H1 (cell line): ENCODE data around the gene ARMC7. TPM values are rescaled to one million over a fixed set of nuclear protein-coding genes. Genes with fewer than 3 reads are reported as not detected.

ENCODE experiments used
- CTCF ChIA-PET: fragments of 300-600 bp; sonication (Branson Sonifier 250); formaldehyde crosslinking; loops from one replicate; lab custom pipeline; 2021; ENCODE audit not compliant: partially characterized antibody; lab: Charles Lee
- POLR2A ChIA-PET: fragments of 300-600 bp; sonication (Branson Sonifier 250); formaldehyde crosslinking; loops from one replicate; lab custom pipeline; 2021; ENCODE audit warnings: inconsistent platforms; ENCODE audit not compliant: partially characterized antibody; lab: Charles Lee
- DNase-seq, 2 experiments: peaks; one replicate each; pipeline versions ENCODE4 v3.0.0 to v3.0.0-alpha.2; 2010 to 2022; ENCODE audit warnings: low spot score in 2 of 2, low read depth in 1 of 2, mixed read lengths in 1 of 2
- FAIRE-seq: peaks from 2 replicates; lab custom pipeline; 2011; peaks lifted over from hg19 to GRCh38; lab: Jason Lieb, UNC
- H2AFZ ChIP-seq: 2 replicates; pipeline ENCODE4 v1.8.1; 2012; ENCODE audit warnings: low read length, inconsistent platforms
- H2AK5ac ChIP-seq: 2 replicates; pipeline ENCODE4 v1.6.1; 2013; ENCODE audit warnings: low read depth, low read length
- H2BK120ac ChIP-seq: replicated peaks from 2 replicates; pipeline ENCODE3; 2013; ENCODE audit warnings: low read depth, low read length, inconsistent platforms
- H2BK12ac ChIP-seq: 2 replicates; pipeline ENCODE4 v1.6.1; 2013; ENCODE audit warnings: low read depth, low read length
- H2BK15ac ChIP-seq: 2 replicates; pipeline ENCODE4 v1.6.1; 2013; ENCODE audit warnings: low read length
- H2BK20ac ChIP-seq: 2 replicates; pipeline ENCODE4 v1.6.1; 2013; ENCODE audit warnings: low read length
- H2BK5ac ChIP-seq: 2 replicates; pipeline ENCODE4 v1.6.1; 2013; ENCODE audit warnings: low read depth, low read length
- H3K14ac ChIP-seq: 2 replicates; pipeline ENCODE4 v1.6.1; 2013; ENCODE audit warnings: inconsistent platforms; ENCODE audit not compliant: insufficient read length
- H3K18ac ChIP-seq: 2 replicates; pipeline ENCODE4 v1.6.1; 2013; ENCODE audit warnings: low read length; ENCODE audit errors: extremely low read depth
- H3K23ac ChIP-seq: 2 replicates; pipeline ENCODE4 v1.6.1; 2013; ENCODE audit warnings: inconsistent platforms; ENCODE audit not compliant: insufficient read length
- H3K23me2 ChIP-seq: 2 replicates; pipeline ENCODE4 v1.6.1; 2013; ENCODE audit warnings: low read depth, low read length
- H3K27ac ChIP-seq: 2 replicates; pipeline ENCODE4 v1.6.1; 2011; ENCODE audit warnings: low read depth, low read length, inconsistent platforms
- H3K27me3 ChIP-seq, 4 experiments: replicated peaks in 1 of 4; 1 replicate in 1 of 4; 2 replicates in 3 of 4; pipeline versions ENCODE4 v1.6.1 to v1.8.1; 2011 to 2013; ENCODE audit warnings: low read length in 3 of 4, mild to moderate bottlenecking in 3 of 4, inconsistent platforms in 2 of 4, mixed read lengths in 2 of 4, moderate library complexity in 1 of 4; ENCODE audit not compliant: control insufficient read depth in 3 of 4, insufficient read depth in 3 of 4; ENCODE audit errors: extremely low read depth in 1 of 4
- H3K36me3 ChIP-seq, 4 experiments: 2 replicates each; pipeline versions ENCODE4 v1.6.1 to v1.8.1; 2011 to 2013; ENCODE audit warnings: mild to moderate bottlenecking in 4 of 4, low read length in 3 of 4, moderate library complexity in 2 of 4, control low read depth in 1 of 4, inconsistent platforms in 1 of 4; ENCODE audit not compliant: insufficient read depth in 4 of 4, control insufficient read depth in 2 of 4
- H3K4ac ChIP-seq: replicated peaks from 2 replicates; pipeline ENCODE3; 2013; ENCODE audit warnings: low read length, low read depth, mixed read lengths, inconsistent platforms; ENCODE audit not compliant: insufficient read length
- H3K4me1 ChIP-seq, 4 experiments: replicated peaks in 1 of 4; 1 replicate in 1 of 4; 2 replicates in 3 of 4; pipeline versions ENCODE4 v1.6.1 to v1.8.1; 2011 to 2013; ENCODE audit warnings: low read length in 3 of 4, inconsistent platforms in 2 of 4, mixed read lengths in 1 of 4; ENCODE audit not compliant: insufficient read depth in 4 of 4, control insufficient read depth in 3 of 4
- H3K4me2 ChIP-seq, 2 experiments: 2 replicates each; pipeline versions ENCODE4 v1.6.1 to v1.8.1; 2011 to 2013; ENCODE audit warnings: low read depth in 2 of 2, low read length in 2 of 2, control low read depth in 1 of 2, inconsistent platforms in 1 of 2, mild to moderate bottlenecking in 1 of 2; ENCODE audit not compliant: insufficient read depth in 1 of 2
- H3K4me3 ChIP-seq, 4 experiments: fragments of 200-600, 300-600 bp in 1 of 4; sonication (generic), shearing (Covaris generic), sonication (Bioruptor Twin) in 1 of 4; 2 replicates each; pipeline versions ENCODE4 v1.5.1 to v1.8.1; 2011 to 2016; ENCODE audit warnings: low read length in 4 of 4, low read depth in 3 of 4, control low read depth in 2 of 4, inconsistent platforms in 2 of 4, mild to moderate bottlenecking in 2 of 4, mixed read lengths in 1 of 4, moderate library complexity in 1 of 4; ENCODE audit not compliant: insufficient read depth in 2 of 4; ENCODE audit errors: extremely low read depth in 1 of 4
- H3K56ac ChIP-seq: replicated peaks from 2 replicates; pipeline ENCODE3; 2013; ENCODE audit warnings: low read depth, mild to moderate bottlenecking, mixed read lengths, low read length, inconsistent platforms; ENCODE audit not compliant: insufficient read length
- H3K79me1 ChIP-seq: 2 replicates; pipeline ENCODE4 v1.6.1; 2013; ENCODE audit warnings: low read depth, low read length, control low read depth
- H3K79me2 ChIP-seq, 2 experiments: 2 replicates each; pipeline versions ENCODE4 v1.6.1 to v1.8.1; 2012 to 2013; ENCODE audit warnings: low read length in 2 of 2, mild to moderate bottlenecking in 2 of 2, inconsistent platforms in 1 of 2; ENCODE audit not compliant: insufficient read depth in 2 of 2, control insufficient read depth in 1 of 2
- H3K9ac ChIP-seq, 4 experiments: replicated peaks in 1 of 4; 1 replicate in 1 of 4; 2 replicates in 3 of 4; pipeline versions ENCODE4 v1.6.1 to v1.8.1; 2011 to 2013; ENCODE audit warnings: low read depth in 3 of 4, low read length in 3 of 4, control low read depth in 2 of 4, mild to moderate bottlenecking in 2 of 4, moderate library complexity in 2 of 4, inconsistent platforms in 1 of 4; ENCODE audit errors: extremely low read depth in 1 of 4
- H3K9me3 ChIP-seq, 2 experiments: 2 replicates each; pipeline versions ENCODE4 v1.6.1 to v1.8.1; 2012 to 2013; ENCODE audit warnings: mild to moderate bottlenecking in 2 of 2, moderate library complexity in 2 of 2, control low read depth in 1 of 2, inconsistent platforms in 1 of 2, low read depth in 1 of 2, low read length in 1 of 2, mixed read lengths in 1 of 2; ENCODE audit not compliant: insufficient read depth in 2 of 2
- H4K20me1 ChIP-seq, 2 experiments: replicated peaks in 1 of 2; 2 replicates each; pipeline versions ENCODE3 to v1.8.1; 2011 to 2013; ENCODE audit warnings: inconsistent platforms in 2 of 2, low read length in 2 of 2, mild to moderate bottlenecking in 1 of 2; ENCODE audit not compliant: insufficient read depth in 2 of 2, control insufficient read depth in 1 of 2
- H4K5ac ChIP-seq: 2 replicates; pipeline ENCODE4 v1.6.1; 2013; ENCODE audit warnings: low read length, low read depth, mixed read lengths, inconsistent platforms; ENCODE audit not compliant: insufficient read length
- H4K8ac ChIP-seq: 2 replicates; pipeline ENCODE4 v1.8.0; 2013; ENCODE audit warnings: mild to moderate bottlenecking, moderate library complexity, low read length, inconsistent platforms; ENCODE audit not compliant: insufficient read depth; ENCODE audit errors: extremely low read depth
- H4K91ac ChIP-seq: replicated peaks from 2 replicates; pipeline ENCODE3; 2013; ENCODE audit warnings: low read length, mixed read lengths, inconsistent platforms; ENCODE audit not compliant: insufficient read length
- BACH1 ChIP-seq: IDR thresholded peaks from 2 replicates; pipeline ENCODE4 v1.6.1; 2012; ENCODE audit warnings: low read length, improper control_type of control experiment
- E2F6 ChIP-seq: IDR thresholded peaks from 2 replicates; pipeline ENCODE4 v1.6.1; 2012; ENCODE audit warnings: inconsistent platforms
- MAFK ChIP-seq: IDR thresholded peaks from 2 replicates; pipeline ENCODE4 v1.6.1; 2012; ENCODE audit warnings: low read depth, mild to moderate bottlenecking, improper control_type of control experiment, low read length
- POLR2A ChIP-seq, 2 experiments: IDR thresholded peaks; 1 replicate in 1 of 2; 2 replicates in 1 of 2; pipeline ENCODE4 v1.6.1; 2011; ENCODE audit warnings: low read depth in 2 of 2, low read length in 2 of 2, mild to moderate bottlenecking in 2 of 2; ENCODE audit errors: control extremely low read depth in 1 of 2
- RAD21 ChIP-seq, 2 experiments: IDR thresholded peaks in 1 of 2; conservative IDR thresholded peaks in 1 of 2; 2 replicates each; pipeline ENCODE4 v1.6.1; 2011; ENCODE audit warnings: low read depth in 2 of 2, low read length in 2 of 2, improper control_type of control experiment in 1 of 2, inconsistent platforms in 1 of 2, mild to moderate bottlenecking in 1 of 2, moderate library complexity in 1 of 2
- SAP30 ChIP-seq: fragments of 300-600 bp; sonication (generic); IDR thresholded peaks from 2 replicates; pipeline ENCODE4 v1.7.1; 2012; ENCODE audit warnings: low read length, moderate library complexity, mild to moderate bottlenecking, inconsistent platforms; ENCODE audit not compliant: insufficient read depth, insufficient replicate concordance
- SIN3A ChIP-seq, 2 experiments: IDR thresholded peaks in 1 of 2; conservative IDR thresholded peaks in 1 of 2; 2 replicates each; pipeline ENCODE4 v1.6.1; 2011 to 2012; ENCODE audit warnings: low read length in 2 of 2, improper control_type of control experiment in 1 of 2, low read depth in 1 of 2, mild to moderate bottlenecking in 1 of 2
- TAF1 ChIP-seq: IDR thresholded peaks from 2 replicates; pipeline ENCODE4 v1.6.1; 2011; ENCODE audit warnings: mild to moderate bottlenecking, low read depth, low read length
- TBP ChIP-seq: IDR thresholded peaks from 2 replicates; pipeline ENCODE4 v1.6.1; 2011; ENCODE audit warnings: low read depth, low read length, improper control_type of control experiment
- YY1 ChIP-seq: IDR thresholded peaks from 2 replicates; pipeline ENCODE4 v1.6.1; 2011; ENCODE audit warnings: low read depth, mild to moderate bottlenecking, low read length
- WGBS, 2 experiments: shearing (Covaris generic) in 1 of 2; methylation state at CpG; one replicate each; pipeline versions ENCODE4 v1.1.6 to v1.1.7; 2013 to 2015; ENCODE audit warnings: low lambda C conversion rate in 2 of 2, mixed read lengths in 2 of 2, inconsistent platforms in 1 of 2, low coverage in 1 of 2, missing lambda C conversion rate in 1 of 2; ENCODE audit not compliant: insufficient replicate concordance in 2 of 2, insufficient coverage in 1 of 2, insufficient read length in 1 of 2; ENCODE audit errors: extremely low coverage in 1 of 2, missing lambda C conversion rate in 1 of 2; 5-methylcytosine and 5-hydroxymethylcytosine counted together
- polyA plus RNA-seq, 7 experiments: library from polyadenylated mRNA; depleted of rRNA in 3 of 7; stranded (reverse) in 5 of 7; unstranded in 2 of 7; fragments of >200 nt in 5 of 7; fragments of 200-250 nt in 2 of 7; gene quantifications; 1 replicate in 5 of 7; 2 replicates in 1 of 7; 4 replicates in 1 of 7; pipeline versions ENCODE4 v1.2.1 to v1.2.3, GENCODE V29; 2011 to 2013; ENCODE audit warnings: missing spikeins in 2 of 7, mixed read lengths in 2 of 7
- total RNA-seq: library from RNA; stranded (reverse); fragmentation: NEBNext Ultra II Directional; extraction: Animal tissue kit (Norgen Biotek cat#: 25700); gene quantifications from 2 replicates; pipeline ENCODE4 v1.2.1, GENCODE V29; 2021

ARMC7 gene
- total and polyA plus RNA-seq, 2 of the 8 experiments (the other 6 are each of a cell fraction or from before 2014, with no cell fraction given), result 9.8 to 13.6 TPM

GRCh38 chr17:75152922-75153779, 43.4 kb downstream of the ARMC7 start:
- POLR2A ChIA-PET, result interaction anchor here (0.9 to 11.6 kb wide), 6 partner anchors 8 to 109 kb away, joined by 3 to 213 read pairs (median 22); partner anchors contain the start of genes GGA3, MRPS7 and NUP85
- no peak for FAIRE-seq
- H3K27ac ChIP-seq, result peak overlapping the region; percentile 26
- TF ChIP-seq SAP30, result peak; percentile 49
- TF ChIP-seq TBP, result peak; percentile 26; the same call in 1 of the 2 replicates
- peak in 1 of 2 experiments; percentile 73; a peak in 2 of 4 replicates for TF ChIP-seq SIN3A (conservative IDR thresholded peaks at IDR 0.05 in 1 of 2, IDR thresholded peaks at IDR 0.05 in 1 of 2; ENCODE audit: low read depth in 1 of 2, low read length in 2 of 2)
- no peak for TF ChIP-seq MAFK
- no peak for TF ChIP-seq BACH1
- TF ChIP-seq TAF1, result peak; percentile 47; the same call in 1 of the 2 replicates
- TF ChIP-seq YY1, result peak; percentile 77
- no peak for TF ChIP-seq E2F6
- TF ChIP-seq POLR2A (IDR thresholded peaks at IDR 0.05; ENCODE audit: control extremely low read depth in 1 of 2, low read depth in 2 of 2, low read length in 2 of 2), result peak in 1 of 2 experiments; percentile 34; a peak in 2 of 3 replicates
- TF ChIP-seq RAD21 (IDR thresholded peaks at IDR 0.05 in 1 of 2, conservative IDR thresholded peaks at IDR 0.05 in 1 of 2; ENCODE audit: low read depth in 2 of 2, low read length in 2 of 2), result no peak

More at GRCh38 chr17:75152922-75153779, 43.4 kb downstream of the ARMC7 start:
- CTCF ChIA-PET, result no interaction called here
- Histone ChIP-seq H3K36me3 (peaks cover 4 to 10% (median 5%) of the 10 kb centered on the region in 4 experiments), H3K56ac (peak overlapping the region; percentile 21), H3K79me1 (peaks cover 5% of the 10 kb centered on the region; the same call in 1 of the 2 replicates), H2BK12ac (no peak overlapping the region), H3K4ac (peak overlapping the region; percentile 82), H2BK120ac (no peak overlapping the region), H4K8ac (peak overlapping the region; percentile 73; the same call in 1 of the 2 replicates), H3K14ac (no peak overlapping the region), H4K5ac (peak overlapping the region; percentile 37), H3K23me2 (peaks cover 6% of the 10 kb centered on the region), H3K9me3 (no peaks in the 10 kb centered on the region), H3K4me3 (peak overlapping the region; percentile 87 to 95 (median 94)), H2AK5ac (peak overlapping the region; percentile 46), H4K20me1 (peaks cover 2 to 3% of the 10 kb centered on the region in 2 experiments), H3K4me2 (peak overlapping the region; percentile 72 to 99), H3K18ac (peak overlapping the region; percentile 76; the same call in 1 of the 2 replicates), H3K23ac (peak overlapping the region; percentile 9), H2BK5ac (peak overlapping the region; percentile 88; the same call in 1 of the 2 replicates), H3K4me1 (peaks cover 3 to 12% (median 9%) of the 10 kb centered on the region in 4 experiments; a peak in 6 of 7 replicates), H3K79me2 (peaks cover 29 to 61% of the 10 kb centered on the region in 2 experiments), H2BK20ac (no peak overlapping the region), H2BK15ac (0 out of 2 replicates have a peak overlapping the region, but pooled peaks have one; percentile 53), H2AFZ (no peak overlapping the region), H3K9ac (peak overlapping the region; percentile 83 to 97 (median 88)), H3K27me3 (no peaks in the 10 kb centered on the region), H4K91ac (peak overlapping the region; percentile 85)
- no peak for DNase-seq
- 2% methylated on average over 28 of the region's 28 CpGs; no CpG with 5 or more reads in 1 of the 2 experiments for WGBS, 2 experiments
